Breast epithelium (tissue), 3 donors: ENCODE data around the gene TKTL1.
"Not testable (repeated sequence)": the region's sequence is repeated elsewhere in the genome, so short reads cannot be mapped to it uniquely, and the experiment has no call there.

ENCODE experiments used
- POLR2A ChIP-seq: fragments of 450-650 bp; IDR thresholded peaks from one replicate; pipeline ENCODE4 v1.6.1; 2016; ENCODE audit warnings: antibody characterized with exemption, mild to moderate bottlenecking, moderate library complexity
- TF ChIP-seq, protein P1 (sequence below), 3 donors: fragments of 450-650 bp; IDR thresholded peaks; one replicate each; pipeline ENCODE4 v1.5.1; 2016 to 2017; ENCODE audit warnings: antibody characterized with exemption in 3 of 3, mild to moderate bottlenecking in 3 of 3, moderate library complexity in 3 of 3

DNA sequence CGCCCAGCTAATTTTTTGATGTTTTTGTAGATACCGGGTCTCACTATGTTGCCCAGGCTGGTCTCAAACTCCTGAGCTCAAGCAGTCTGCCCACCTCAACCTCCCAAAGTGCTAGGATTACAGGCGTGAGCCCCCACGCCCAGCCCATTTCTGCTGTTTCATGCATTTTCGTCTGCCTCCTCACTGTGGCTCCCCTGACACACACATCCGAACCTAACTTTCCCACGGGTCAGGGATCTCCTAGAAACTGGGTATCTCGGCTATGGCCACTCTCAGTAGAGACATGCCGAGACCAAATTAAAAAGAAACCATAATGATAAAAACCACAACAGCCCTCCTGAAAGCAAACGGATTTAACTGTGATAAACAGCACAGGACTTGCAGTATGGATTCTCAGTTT is 47.5 kb upstream of the TKTL1 start:
- TF ChIP-seq, protein P1, sequence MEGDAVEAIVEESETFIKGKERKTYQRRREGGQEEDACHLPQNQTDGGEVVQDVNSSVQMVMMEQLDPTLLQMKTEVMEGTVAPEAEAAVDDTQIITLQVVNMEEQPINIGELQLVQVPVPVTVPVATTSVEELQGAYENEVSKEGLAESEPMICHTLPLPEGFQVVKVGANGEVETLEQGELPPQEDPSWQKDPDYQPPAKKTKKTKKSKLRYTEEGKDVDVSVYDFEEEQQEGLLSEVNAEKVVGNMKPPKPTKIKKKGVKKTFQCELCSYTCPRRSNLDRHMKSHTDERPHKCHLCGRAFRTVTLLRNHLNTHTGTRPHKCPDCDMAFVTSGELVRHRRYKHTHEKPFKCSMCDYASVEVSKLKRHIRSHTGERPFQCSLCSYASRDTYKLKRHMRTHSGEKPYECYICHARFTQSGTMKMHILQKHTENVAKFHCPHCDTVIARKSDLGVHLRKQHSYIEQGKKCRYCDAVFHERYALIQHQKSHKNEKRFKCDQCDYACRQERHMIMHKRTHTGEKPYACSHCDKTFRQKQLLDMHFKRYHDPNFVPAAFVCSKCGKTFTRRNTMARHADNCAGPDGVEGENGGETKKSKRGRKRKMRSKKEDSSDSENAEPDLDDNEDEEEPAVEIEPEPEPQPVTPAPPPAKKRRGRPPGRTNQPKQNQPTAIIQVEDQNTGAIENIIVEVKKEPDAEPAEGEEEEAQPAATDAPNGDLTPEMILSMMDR (IDR thresholded peaks at IDR 0.05), result not testable (repeated sequence)
- not testable (repeated sequence) for TF ChIP-seq POLR2A
